Measurements from ENCODE around the gene DAPK2.

Gene DAPK2

GRCh38 chr15:63889831-63890230, 156.5 kb downstream of the DAPK2 start:
- DNase-seq, result no peak

GRCh38 chr15:63888823-63889222, 157.5 kb downstream of the DAPK2 start:
- no peak for DNase-seq

- no peak for DNase-seq
These were observed 158.1 kb downstream of the DAPK2 start for GRCh38 chr15:63888146-63888545.

DNA sequence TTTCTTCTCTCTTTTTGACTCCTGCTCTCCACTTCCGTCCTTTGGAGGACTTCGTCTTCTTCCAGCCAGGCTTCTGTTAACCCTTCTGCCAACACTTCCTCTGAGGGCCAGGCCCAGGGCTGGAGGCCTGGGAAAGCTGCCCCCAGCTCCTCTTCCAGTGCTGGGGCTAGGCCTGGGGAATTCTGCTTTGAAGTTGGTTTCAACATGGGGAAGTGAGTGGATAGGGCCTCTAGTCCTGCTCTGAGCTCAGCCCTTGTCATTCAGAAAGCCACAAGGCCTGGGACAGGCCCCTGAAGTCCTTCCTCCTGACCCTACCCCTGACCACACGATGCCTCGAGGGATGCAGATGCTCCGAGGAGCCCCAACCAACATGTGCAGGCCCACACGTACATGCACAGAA, 158.7 kb downstream of the DAPK2 start:
- no peak for DNase-seq

DNA sequence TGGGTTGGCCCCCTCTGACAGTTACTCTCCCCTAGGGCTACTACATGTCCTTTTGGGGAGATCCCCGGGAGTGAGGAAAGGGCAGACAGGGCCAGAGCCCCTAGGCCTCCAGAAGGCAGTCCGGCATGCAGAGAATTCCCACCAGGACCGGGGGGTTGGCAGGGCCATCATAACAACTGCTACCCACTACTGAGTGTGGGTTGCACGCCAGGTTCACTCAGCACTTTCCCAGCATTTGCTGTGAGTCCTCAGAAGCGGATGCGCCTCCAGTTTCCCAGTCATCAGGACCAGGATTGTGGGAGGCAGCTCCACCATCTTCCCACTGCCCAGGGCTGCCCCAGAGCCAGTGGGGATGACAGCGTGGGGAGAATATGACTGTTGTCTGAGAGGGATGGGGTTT, 161.3 kb downstream of the DAPK2 start:
- no peak for DNase-seq

GRCh38 chr15:63881431-63881830, 164.9 kb downstream of the DAPK2 start:
- no peak for DNase-seq

- no peak for DNase-seq
These were observed 165.5 kb downstream of the DAPK2 start for GRCh38 chr15:63880744-63881143.

DNA sequence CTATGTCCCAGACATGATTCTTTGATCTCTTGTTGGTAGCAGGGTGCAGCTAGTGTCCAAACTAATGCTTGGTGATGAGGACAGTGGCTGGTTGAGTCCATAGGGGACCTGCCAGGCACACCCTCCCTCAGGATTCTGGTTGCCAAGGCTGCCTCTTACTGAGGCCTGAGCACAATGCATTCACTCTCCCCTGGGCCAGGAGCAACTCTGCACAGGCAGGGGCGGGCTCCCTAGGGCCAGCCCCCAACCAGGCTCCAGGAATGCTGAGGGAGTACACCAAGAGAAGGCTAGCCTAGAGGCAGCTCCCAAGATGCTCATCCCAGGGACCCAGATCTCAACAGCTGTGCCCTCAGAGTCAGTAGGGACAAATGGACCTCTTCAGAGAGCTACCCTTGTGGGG, 166.3 kb downstream of the DAPK2 start:
- DNase-seq, result no peak

DNA sequence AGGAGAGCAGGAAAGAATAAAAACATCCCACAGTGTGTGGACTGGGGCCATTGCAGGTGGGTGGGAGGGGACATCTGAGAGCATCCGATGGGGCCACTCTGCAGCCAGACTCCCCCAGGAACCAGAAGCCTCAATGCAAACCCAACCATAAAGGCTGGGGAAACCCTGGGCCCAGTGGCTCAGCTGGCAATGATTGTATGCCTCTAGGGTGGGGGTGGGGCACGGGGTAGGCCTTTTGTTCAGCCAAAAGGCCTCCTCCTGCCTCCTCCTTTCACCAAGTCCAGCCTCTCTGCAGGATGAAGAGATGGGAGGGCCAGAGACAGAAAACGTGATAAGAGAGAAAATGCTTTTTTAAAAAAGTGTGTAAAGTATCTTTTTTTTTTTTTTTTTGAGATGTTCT, 167.1 kb downstream of the DAPK2 start:
- no peak for DNase-seq

DNA sequence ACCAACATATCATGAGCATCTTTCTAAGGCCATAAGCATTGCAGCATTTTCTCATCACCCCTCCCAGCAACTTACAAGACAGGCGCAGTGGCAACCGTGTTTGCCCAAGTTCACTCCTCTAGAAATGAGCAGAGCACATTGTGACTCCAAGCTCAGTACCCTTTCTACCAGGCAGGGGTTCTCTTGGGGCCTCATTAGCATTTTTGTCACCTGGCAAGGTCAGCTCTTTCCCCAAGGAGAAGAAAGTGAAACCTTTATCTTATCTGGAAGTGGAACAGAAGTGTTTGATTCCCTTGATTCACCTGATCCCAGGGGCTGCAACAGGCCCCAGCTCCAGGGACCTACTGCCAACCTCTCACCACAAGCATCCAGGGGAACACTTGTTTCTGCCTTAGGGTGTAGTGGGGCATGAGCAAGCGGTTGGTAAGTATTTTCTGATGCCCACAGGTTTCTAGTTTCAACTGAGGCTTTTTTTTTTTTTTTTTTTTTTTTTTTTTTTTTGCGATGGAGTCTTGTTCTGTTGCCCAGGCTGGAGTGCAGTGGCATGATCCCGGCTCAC, 168.5 kb downstream of the DAPK2 start:
- DNase-seq, result no peak

- DNase-seq, result no peak
These were observed 170.1 kb downstream of the DAPK2 start for GRCh38 chr15:63876085-63876662.

DNA sequence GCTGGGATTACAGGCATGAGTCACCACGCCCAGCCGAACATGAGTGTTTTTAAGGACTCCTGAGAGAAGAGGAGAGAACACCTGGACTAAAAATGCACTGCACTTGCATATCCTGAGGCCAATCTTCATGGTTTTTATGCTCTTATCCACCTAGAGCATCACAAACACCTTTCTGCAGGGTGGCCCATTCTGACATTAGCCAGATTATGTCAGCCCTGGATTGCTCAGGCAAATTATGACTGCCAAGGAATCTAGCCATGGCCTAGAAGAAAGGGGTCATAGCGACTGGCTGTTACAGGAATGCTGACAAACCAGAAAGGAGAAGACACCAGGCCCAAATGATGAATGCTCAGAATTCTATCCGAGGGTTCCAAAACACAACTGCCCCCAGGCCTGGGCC, 171.7 kb downstream of the DAPK2 start:
- no peak for DNase-seq

DNA sequence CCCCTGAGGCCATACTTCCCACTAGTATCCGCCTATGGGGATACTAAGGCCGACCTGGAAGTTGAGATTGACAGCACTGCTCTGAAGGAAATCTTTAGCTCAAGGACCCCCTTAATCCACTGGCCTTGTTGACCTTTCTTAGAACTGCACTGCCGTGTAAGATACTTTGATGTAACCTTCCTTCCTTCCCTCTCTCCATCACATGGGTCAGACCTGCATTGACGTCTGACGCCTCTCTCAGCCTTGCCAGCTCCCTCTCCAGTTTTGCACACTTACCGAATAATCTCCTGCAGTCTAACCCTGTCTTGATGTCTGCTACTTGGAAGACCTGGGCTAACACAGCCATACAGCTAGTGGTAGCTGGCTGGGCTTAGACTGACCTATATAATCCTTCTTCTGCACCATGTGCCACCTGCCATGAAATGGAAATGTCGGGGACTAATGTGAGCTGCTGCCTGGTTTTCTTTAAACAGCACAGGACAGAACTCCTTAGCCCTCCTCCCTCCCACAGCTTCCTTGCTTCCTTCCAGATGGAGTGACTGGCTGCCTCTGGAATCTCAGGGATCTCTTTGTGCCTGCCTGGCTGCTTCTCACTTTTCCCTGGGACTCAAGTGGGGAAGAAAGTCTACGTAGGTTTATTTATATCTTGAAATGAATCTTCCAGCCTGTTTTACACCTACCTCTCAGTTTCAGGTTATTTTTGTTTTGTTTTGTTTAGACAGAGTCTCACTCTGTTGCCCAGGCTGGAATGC, 173.3 kb downstream of the DAPK2 start:
- DNase-seq, result no peak

- no peak for DNase-seq
These were observed 175.6 kb downstream of the DAPK2 start for GRCh38 chr15:63870487-63871209.

- no peak for DNase-seq
These were observed 176.3 kb downstream of the DAPK2 start for GRCh38 chr15:63870043-63870394.

GRCh38 chr15:63869371-63870042, 176.8 kb downstream of the DAPK2 start:
- DNase-seq, result no peak

DNA sequence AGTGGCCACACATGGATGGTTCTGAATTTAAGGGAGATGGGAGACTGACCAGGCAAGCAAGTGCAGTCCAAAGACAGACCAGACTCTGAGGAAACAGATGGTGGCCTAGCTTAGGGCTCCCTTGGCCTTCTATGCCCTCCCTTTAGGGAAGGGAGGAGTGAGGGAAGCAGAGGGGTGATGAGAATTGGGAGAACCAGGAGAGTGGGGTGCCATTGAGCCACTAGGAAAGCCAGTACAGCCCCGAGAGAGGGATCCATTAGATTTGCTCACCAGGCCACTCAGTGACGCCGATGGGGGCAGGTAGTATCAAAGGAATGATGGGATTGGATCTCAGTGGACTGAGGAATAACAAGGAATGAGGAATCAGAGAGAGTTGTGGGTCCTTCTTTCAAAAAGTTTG, 182.1 kb downstream of the DAPK2 start:
- no peak for DNase-seq

DNA sequence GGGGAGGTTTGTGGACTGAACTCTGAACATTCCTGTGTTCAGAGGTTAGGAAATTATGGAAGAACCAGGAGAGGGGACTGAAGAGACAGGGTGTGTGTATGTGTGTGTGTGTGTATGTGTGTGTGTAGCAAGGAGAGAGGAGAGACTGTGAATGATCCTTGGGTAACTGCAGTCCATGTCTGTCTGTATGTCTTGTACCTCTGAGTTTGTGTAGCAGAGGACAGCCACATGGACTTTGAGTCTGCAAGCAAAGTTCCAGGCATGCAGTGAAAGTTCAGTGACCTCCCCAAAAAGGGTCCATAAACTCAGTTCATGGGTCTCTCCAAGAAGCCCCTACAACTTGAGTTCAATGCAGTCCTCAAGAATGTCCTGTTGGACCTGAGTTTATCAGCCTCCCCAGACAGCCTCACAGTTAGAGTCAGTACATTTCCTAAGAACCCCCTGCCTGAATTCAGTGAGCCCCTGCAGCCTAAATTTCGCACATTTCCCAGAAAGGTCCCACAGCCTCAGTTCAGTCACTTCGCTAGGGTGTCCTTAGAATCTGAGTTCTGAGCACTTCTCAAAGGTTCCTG, 184.3 kb downstream of the DAPK2 start:
- no peak for DNase-seq

DNA sequence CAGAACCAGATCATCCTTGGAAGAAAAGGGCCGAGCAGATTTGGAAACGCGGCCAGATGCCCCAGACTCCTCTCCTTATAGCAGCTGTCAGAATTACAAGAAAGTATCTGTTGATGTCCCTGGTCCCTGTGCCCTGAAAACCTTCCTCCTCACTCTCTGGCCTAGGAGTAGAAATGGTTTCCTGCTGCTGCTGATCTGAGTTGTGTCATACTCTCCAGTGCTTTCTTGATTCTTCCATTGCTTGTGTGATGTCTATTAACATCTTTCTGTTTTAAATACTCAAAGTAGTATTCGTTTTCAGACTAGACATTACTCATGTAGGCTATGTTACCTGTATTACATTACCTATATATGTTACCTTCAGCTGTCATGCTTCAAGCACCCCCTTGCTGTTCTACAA, 185.7 kb downstream of the DAPK2 start:
- DNase-seq, result no peak

DNA sequence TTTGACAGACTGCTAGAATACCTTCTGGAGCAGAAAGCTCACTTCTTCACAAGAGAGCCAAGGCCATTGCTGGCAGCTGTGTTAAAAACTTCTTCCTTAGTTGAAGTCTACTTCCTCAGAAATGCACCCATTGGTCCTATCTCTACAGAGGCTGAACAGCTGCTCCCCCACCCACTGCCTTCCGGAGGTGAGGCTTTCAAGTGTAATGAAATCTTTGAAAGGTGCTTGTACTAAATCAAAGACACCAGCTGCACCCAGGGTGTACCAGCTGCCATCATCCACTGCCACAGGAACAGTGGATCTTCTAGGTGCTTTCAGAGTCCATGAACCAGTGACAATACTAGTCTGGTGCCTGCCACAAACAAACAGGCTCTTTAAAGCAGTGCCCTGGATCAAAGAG, 186.1 kb downstream of the DAPK2 start:
- DNase-seq, result peak; percentile 74

GRCh38 chr15:63858881-63859280, 187.4 kb downstream of the DAPK2 start:
- peak; percentile 29 for DNase-seq

GRCh38 chr15:63858448-63858847, 187.8 kb downstream of the DAPK2 start:
- no peak for DNase-seq

DNA sequence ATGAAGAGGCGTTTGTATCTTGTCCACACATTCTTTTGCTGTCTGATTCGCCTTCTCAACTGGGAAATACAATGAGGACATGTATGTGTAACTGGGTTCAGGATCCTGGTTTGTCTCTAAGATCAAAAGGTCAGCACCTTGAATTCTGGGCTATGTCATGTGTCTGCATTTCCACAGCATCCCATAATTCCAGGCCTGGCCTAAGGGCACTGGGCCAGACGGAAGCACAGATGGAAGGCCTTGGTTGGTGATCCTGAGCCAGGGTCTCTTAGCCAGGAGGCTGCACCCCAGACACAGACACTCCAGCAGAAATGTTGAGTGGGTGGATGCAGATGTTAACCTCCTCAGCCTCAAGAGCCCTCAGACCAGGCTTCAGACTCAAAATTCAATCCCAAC, 188.8 kb downstream of the DAPK2 start:
- DNase-seq, result no peak
